GM18511 (cell line): ENCODE data around the gene SYNDIG1.

Experiments
- ATAC-seq: cut with Tn5 transposase; IDR thresholded peaks from one replicate; pipeline ENCODE4 v1.9.1; 2021; ENCODE audit warnings: mild to moderate bottlenecking, moderate library complexity; ENCODE audit not compliant: unreplicated experiment

SYNDIG1 gene

GRCh38 chr20:24653306-24653705 is 183.9 kb downstream of the SYNDIG1 start:
- ATAC-seq = no peak

- ATAC-seq = no peak
Measured at GRCh38 chr20:24654425-24654824, 185.0 kb downstream of the SYNDIG1 start.

- no peak for ATAC-seq
Measured at GRCh38 chr20:24656391-24656790, 187.0 kb downstream of the SYNDIG1 start.

DNA sequence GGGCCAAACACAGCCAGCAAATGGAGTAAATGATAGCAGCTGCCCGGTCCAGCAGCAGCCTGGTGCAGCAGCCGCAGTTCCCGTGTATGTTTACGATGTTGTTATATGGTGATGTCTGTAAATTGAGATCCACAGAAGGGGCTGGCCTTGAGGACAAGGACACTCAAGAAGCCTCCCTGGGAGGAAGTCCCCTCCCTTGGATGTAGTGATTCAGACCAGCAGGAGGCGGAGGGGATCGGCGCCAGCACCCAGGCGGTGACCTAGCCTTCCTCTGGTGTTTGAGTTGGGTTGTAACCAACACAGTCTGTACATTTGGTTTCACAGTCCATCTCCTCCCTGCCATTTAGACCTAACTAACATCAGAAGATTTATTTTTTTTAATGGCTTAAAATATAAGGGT is 187.8 kb downstream of the SYNDIG1 start:
- no peak for ATAC-seq

DNA sequence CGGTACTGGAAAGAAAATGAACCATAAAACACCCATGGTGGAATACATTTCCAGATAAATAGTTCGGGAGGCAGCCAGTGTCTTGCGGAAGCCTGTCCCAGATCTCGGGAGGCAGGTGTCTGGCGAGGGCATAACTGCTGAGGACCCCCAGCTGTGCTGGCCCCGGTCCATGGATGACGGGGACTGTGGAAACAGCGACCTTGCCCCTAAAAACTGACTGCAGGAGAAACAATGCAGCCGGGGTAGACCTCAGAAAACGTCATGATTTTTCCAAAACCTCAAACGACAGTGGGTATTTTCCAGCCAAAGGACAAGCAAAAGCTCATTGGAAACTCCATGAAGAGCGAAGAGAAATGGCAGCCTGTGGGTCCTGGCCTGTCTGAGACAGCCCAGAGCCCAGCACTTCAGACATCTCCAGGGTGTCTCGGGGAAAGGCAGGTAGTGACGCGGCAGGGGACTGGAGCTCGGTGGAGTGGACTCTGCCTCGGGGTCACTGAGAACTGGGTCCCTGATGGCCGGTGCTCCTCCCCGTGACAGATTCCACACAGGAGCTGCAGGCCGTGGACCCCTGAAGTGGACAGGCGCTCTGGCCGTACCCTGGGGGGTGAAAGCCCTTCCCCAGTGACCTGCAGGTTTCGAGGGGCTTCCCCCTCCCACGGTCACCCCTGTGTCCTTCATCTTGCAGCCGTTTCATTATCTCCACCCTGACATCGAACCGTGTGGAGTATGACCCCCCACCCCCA is 188.6 kb downstream of the SYNDIG1 start:
- ATAC-seq = no peak

DNA sequence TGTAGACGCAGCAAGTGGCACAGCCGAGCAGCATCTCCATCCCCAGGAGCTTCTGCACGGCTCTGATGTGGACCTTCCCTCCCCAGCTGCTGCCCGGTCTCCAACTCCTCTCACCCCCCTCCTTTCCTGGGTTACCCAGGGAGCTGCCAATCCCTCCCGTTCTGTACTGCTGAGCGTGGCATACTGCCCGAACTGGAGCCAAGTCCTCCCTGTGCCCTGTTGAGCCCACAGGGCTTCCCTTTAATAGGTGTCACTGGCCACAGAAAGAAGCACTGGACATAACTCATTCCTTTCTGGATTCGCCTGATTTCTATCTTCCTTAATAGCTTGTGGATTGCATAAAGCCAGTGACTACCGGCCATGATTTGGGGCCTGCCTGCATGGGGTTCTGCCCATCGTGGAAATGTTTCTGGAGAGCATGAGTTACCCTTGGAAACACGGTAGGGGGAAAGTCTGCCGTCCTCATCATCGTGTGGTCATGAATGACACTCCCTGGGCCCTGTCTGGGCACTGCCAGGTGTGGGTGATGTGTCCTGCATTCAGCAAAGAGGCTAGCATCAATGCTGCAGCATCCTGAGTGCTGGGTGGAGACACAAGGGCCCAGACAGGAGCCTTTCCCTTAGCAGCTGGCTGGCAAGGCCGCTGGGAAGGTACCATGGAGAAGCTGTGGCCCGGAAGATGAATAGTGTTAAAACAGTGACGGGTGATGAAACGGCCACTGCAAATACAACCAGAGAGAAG is 189.7 kb downstream of the SYNDIG1 start:
- ATAC-seq = no peak

DNA sequence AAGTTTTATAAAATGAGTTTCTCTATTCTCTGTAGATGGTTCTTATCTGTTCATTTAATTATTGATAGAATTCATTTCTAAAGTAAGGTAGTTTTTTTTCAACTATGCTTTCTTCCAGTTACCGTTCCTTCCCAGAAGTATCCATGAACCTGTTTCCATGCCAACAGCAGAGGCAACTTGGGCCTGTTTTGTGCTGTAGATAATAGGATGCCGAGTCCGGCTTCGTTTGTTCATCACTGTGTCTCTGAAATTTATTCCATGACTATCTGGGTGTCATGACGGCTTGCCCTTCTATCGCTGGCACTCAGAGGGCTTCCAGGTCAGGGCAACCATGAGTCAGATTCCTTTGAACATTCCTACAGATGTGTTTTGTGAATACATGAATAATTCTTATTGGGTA is 190.4 kb downstream of the SYNDIG1 start:
- ATAC-seq = no peak

- ATAC-seq = no peak
Measured at GRCh38 chr20:24660651-24661050, 191.2 kb downstream of the SYNDIG1 start.

DNA sequence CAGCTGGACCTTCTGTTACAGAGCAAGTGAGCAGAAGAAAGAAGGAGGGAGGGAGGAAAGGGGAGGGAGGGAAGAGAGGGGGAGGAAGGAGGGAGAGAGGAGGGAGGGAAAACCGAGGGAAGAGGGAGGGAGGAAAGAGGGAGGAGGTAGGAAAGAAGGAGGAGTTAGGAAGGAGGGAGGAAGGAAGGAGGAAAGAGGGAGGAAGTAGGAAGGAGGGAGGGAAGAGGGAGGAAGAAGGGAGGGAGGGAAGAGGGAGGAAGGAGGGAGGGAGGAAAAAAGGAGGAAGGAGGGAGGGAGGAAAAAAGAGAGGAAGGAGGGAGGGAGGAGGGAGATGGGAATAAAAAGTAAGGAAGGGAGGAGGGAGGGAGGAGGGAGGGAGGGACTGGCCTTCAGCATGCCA is 191.8 kb downstream of the SYNDIG1 start:
- ATAC-seq = no peak

DNA sequence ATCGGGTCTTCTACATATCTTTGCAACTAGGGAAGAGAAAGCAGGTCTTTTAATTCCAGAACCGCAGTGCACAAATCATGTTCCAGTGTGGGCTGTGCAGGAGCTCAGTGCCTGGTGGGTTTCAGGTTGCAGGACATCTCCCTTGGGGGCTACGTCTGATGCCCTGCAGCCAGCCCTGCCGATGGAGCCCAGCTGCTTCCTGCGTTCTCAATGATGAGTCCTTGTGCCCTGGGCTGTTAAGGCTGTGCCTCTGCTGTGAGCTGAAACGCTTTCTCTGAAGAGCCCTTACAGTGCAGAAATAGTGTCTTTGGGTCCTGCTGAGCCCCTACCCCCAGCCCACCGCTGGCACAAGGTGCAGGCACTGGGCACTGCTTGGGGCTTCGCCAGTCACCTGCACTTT is 192.9 kb downstream of the SYNDIG1 start:
- no peak for ATAC-seq

GRCh38 chr20:24662752-24663365 is 193.4 kb downstream of the SYNDIG1 start:
- no peak for ATAC-seq

DNA sequence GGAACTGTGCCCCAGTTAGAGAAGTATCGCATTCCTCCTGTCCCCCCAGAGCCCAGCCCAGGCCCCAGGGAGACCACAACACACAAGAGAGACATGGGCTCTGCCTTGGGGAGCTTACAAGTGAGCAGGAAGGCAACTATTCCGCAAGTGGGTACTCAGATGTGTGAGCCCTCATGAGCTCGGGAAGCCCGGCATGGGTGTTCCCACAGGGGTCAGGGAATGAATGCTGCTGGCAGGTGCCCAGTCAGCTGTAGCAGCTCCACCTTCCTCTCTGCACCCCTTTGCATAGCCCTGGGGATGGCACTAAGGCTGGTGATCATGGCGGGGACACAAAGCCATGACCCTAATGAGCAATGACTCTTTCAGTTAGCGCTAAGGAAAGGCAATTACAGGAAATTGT is 194.1 kb downstream of the SYNDIG1 start:
- no peak for ATAC-seq

GRCh38 chr20:24664266-24664986 is 195.0 kb downstream of the SYNDIG1 start:
- no peak for ATAC-seq

DNA sequence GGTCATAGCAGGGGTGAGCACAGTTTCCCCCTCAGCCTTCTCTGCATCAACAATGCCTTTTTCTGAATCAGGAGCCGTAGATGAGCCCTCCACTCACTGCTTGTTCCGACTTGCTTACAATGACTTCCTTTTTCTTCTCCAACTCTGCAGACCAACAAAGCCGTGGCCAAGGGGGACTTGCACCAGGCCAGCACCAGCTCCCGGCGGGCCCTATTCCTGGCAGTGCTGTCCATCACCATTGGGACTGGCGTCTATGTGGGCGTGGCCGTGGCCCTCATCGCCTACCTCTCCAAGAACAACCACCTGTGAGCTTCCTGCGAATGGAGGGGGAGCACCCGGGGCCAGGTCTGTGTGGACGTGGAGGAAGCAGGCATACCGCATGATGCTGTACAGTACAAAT is 195.8 kb downstream of the SYNDIG1 start:
- no peak for ATAC-seq

DNA sequence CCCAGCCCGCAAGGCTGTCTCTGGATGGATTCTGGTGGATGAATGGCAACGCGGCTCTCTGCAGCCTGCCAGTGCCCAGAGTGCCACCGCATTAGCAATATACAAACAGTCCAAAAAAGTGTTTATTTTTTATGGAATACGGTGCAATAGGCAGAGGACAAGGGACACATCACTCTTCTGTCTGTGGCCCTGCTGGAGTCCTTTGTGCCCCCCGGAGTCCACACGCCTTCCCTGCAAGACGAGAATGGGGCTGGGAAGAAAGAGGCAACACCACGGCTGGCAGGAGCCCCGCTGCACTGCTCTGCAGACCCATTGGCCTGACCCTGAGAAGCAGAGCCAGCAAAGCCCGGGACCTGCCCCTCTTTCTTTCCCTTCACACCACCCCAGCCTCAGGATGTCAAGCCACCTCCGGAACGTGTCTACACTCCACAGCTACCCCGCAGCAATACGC is 196.3 kb downstream of the SYNDIG1 start:
- ATAC-seq = no peak

DNA sequence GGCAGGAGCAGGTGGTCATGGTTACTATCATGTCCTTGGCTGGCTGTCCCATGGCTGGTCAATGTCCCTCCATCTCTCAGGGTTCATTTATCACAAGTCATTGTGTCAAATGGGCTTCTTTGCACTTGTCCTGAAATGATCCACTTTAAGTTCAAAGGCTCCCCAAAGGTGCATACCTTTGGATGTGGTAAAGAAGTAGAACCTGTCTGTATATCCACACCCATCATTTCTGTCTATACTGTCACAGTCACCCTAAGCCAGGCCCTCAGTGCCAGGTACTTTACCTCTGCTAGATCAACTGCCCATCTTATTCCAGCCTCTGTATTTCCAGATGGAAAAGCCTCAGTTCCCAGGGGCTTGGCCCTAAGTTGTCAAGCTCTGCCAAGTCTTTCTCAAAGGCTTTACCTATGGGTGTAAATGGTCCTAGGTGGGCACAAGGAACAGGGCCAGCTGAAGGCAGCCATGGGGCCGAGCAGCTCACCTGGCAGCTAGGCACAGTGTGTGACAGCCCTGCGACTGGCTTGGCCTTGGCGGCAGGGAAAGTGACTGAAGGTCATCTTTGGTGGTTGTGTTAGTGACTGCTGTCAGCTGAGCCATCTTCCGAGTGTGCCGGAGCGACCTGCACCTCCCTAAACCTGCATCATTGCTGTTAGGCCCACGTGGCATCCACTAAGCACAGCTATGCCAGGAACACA is 198.4 kb downstream of the SYNDIG1 start:
- ATAC-seq = no peak

DNA sequence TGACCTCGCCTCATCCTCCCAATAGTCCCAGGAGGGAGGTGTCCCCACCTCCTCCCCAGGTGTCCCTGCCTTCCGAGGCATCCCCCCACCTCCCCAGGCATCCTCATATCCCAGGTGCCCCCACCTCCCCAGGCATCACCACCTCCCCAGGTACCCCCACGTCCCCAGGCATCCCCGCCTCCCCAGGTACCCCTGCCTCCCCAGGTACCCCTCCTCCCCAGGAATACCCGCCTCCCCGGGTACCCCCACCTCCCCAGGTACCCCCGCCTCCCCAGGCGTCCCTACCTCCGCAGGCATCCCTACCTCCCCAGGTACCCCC is 198.9 kb downstream of the SYNDIG1 start:
- ATAC-seq = no peak

DNA sequence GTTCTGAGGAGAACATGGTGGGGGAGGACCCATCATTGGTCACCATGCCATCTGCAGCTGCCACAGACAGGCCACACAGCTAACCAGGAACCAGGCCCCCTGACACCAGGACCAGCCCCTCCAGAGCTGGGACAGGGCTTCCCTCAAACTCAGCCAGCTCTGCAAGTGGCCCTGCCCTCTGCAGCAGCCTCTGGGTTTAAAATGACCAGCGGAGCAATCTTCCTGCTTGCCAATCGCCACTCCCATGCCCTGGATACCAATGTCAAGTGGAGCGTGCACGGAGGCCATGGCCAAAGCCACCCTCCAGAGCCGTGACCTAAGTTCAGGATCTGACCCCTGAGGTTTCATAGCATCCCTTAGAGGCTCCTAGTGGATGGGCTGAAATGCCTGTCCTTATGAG is 199.4 kb downstream of the SYNDIG1 start:
- no peak for ATAC-seq

GRCh38 chr20:24669701-24670100 is 200.3 kb downstream of the SYNDIG1 start:
- no peak for ATAC-seq

GRCh38 chr20:24670341-24670872 is 201.0 kb downstream of the SYNDIG1 start:
- no peak for ATAC-seq

DNA sequence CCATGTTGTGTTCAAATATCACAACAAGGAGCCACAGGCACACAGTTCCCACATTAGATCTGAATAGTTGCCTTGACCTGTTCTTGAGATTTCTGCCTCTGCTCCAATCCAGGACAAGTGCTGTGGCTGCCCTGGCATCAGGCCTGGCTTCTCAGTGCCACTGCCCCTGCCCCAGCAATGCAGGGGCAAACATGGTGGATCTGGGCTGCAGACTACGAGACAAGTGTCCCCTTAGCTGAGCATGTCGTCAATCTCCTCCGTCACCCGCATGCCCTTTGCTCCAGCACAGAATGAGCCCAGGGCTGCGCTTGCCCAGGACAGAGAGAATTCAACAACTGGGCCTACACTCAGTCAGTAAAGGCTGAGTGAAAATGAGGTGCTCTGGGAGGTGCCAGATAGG is 201.6 kb downstream of the SYNDIG1 start:
- no peak for ATAC-seq
